Stimulated activated CD4-positive, alpha-beta T cell treated with anti-CD3 and anti-CD28 coated beads, Interleukin-1b, Interleukin-23, amount 100 ng/mL, for 4 hours (primary cell): Measurements from ENCODE around the gene ARPC1B.
"Not testable (repeated sequence)": the region's sequence is repeated elsewhere in the genome, so short reads cannot be mapped to it uniquely, and the experiment has no call there.

Source experiments
- DNase-seq, 2 donors: peaks; one replicate each; pipeline ENCODE4 v3.0.0-alpha.2; 2020; ENCODE audit warnings: low read depth in 2 of 2

The ARPC1B gene

GRCh38 chr7:99409192-99409572 lies 34.7 kb downstream of the ARPC1B start:
- no peak for DNase-seq

GRCh38 chr7:99409806-99410205 lies 35.3 kb downstream of the ARPC1B start:
- DNase-seq: no peak

- no peak for DNase-seq
These were observed 36.1 kb downstream of the ARPC1B start for GRCh38 chr7:99410635-99411034.

GRCh38 chr7:99415513-99416127 lies 41.1 kb downstream of the ARPC1B start:
- not testable (repeated sequence) for DNase-seq

- DNase-seq: no peak
These were observed 43.7 kb downstream of the ARPC1B start for GRCh38 chr7:99418260-99418659.

- no peak for DNase-seq
These were observed 44.9 kb downstream of the ARPC1B start for GRCh38 chr7:99419323-99420021.

- no peak for DNase-seq
These were observed 45.7 kb downstream of the ARPC1B start for GRCh38 chr7:99420213-99420612.

GRCh38 chr7:99420986-99421385 lies 46.5 kb downstream of the ARPC1B start:
- DNase-seq: no peak

GRCh38 chr7:99422186-99422585 lies 47.7 kb downstream of the ARPC1B start:
- DNase-seq: no peak

GRCh38 chr7:99422625-99423024 lies 48.1 kb downstream of the ARPC1B start:
- no peak for DNase-seq

- DNase-seq: no peak
These were observed 50.6 kb downstream of the ARPC1B start for GRCh38 chr7:99424932-99425730.

GRCh38 chr7:99428972-99429566 lies 54.5 kb downstream of the ARPC1B start:
- DNase-seq: no peak

GRCh38 chr7:99429756-99430155 lies 55.2 kb downstream of the ARPC1B start:
- no peak for DNase-seq

GRCh38 chr7:99431756-99432540 lies 57.4 kb downstream of the ARPC1B start:
- DNase-seq: not testable (repeated sequence)

- DNase-seq: no peak
These were observed 58.6 kb downstream of the ARPC1B start for GRCh38 chr7:99433158-99433557.

- DNase-seq: no peak
These were observed 63.5 kb downstream of the ARPC1B start for GRCh38 chr7:99437946-99438572.

GRCh38 chr7:99438573-99439480 lies 64.3 kb downstream of the ARPC1B start, which contains the start of the genes CPSF4 and PTCD1:
Gene CPSF4, plus strand, starts transcription at chr7:99438943. Its CDS starts 140 bp downstream, at chr7:99439083.
Gene PTCD1, minus strand, starts transcription at chr7:99438798. Its CDS starts 3,556 bp downstream, at chr7:99435242.
- DNase-seq: peak; percentile 86 to 90

GRCh38 chr7:99440195-99440594 lies 65.7 kb downstream of the ARPC1B start:
- DNase-seq: no peak
